HG03558 (cell line): ENCODE data around the gene RALGAPA1.
"Not testable (repeated sequence)": the region's sequence is repeated elsewhere in the genome, so short reads cannot be mapped to it uniquely, and the experiment has no call there.

Experiments
- ATAC-seq: cut with Tn5 transposase; IDR thresholded peaks from one replicate; pipeline ENCODE4 v1.9.1; 2021; ENCODE audit warnings: moderate number of reproducible peaks; ENCODE audit not compliant: unreplicated experiment; ENCODE audit errors: extremely low read depth

The RALGAPA1 gene

DNA sequence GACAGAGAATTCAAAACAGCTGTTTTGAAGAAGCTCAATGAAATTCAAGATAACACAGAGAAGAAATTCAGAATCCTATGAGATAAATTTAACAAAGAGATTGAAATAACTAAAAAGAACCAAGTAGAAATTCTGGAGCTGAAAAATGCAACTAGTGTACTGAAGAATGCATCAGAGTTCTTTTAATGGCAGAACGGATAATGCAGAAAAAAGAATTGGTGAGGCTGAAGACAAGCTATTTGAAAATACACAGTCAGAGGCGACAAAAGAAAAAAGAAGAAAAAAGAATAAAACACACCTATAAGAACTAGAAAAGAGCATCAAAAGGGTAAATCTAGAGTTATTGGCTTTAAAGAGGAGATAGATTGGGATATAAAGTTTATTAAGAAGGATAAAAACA, 171.8 kb downstream of the RALGAPA1 start:
- ATAC-seq = no peak

DNA sequence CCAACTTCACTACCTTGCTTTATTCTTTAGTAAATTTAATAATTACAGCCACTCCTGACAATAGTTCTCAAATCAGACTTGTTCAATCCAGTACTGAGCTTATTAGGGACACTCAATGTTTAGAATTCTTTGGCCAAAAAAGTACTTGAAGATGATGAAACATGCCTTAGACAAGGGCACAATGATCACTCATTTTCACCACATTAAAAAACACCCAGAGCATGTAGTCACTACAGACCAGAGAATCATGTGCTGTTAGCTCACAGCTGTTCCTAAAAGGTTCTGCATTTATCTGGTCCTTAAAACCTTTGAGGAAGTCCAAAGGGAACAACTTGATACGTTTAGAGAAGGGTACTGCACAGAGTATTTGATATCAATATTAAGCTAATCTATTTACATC, 176.4 kb downstream of the RALGAPA1 start:
- no peak for ATAC-seq

DNA sequence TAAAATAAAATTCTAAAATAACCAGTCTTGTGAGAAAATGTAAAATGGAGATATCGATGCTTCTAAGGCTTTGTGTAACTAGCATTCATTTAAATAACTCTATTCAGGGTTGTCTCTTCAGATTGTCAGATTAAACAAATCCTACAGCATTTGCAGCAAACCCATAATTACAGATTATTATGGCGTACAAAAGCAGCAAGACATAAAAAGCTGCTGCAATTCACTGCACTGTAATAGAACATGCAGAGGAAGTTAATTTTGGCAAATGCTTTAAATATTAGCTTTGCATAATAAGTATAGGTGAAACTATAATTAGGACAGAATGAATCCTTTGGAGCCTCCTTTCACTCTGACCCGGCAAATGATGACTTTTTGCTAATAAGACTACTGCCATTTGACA, 176.8 kb downstream of the RALGAPA1 start:
- ATAC-seq = no peak

DNA sequence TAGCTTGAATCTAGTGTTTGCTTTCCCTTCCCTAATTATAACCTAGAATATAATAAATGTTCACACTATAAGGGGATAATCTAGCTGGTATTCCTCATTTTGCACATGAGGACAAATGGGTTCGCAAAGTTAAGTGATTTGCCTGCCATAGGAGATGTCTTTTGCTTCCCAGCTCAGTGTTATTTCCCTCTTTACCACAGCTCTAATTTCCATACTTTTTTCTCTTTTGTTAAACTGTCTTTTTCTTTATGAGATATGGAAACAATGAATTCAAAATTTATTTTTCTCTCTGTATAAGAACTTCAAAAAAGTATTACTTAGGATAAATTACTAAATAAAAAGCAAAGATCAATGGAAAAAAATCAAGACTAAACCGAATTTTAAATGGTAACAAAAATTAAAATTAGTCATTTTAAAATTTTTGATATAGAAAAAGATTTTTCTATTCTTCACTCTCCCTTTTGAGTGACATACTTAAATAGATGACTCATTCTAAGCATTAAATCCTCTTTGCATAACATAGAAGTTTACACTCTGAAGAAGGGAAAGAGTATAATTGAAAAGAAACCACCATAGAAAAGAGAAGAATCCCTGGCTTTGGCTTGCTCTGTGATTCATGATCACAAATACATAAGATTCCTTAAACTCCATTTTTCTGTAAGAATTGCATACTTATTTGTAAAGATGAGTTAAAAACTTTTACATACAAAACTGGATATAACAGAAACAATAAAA, 177.9 kb downstream of the RALGAPA1 start:
- ATAC-seq = no peak

DNA sequence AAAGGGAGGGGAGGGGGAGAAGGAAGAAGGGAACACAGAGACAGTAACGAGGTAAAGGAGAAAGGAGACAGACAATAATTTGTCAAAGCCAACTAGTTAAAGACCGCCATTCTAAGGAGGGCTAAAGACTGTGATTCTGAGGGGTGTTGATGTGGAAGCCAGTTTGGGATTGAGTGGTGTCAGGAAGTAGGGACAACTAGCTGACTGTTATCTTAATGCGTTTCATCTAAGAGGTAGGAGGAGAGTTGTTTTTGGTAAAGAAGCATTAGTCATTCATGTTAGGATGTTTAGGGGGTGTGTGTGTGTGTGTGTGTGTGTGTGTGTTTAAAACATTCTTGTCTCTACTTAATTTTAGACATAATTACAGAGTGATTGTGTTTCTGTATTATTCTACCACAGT, 180.1 kb downstream of the RALGAPA1 start:
- no peak for ATAC-seq

DNA sequence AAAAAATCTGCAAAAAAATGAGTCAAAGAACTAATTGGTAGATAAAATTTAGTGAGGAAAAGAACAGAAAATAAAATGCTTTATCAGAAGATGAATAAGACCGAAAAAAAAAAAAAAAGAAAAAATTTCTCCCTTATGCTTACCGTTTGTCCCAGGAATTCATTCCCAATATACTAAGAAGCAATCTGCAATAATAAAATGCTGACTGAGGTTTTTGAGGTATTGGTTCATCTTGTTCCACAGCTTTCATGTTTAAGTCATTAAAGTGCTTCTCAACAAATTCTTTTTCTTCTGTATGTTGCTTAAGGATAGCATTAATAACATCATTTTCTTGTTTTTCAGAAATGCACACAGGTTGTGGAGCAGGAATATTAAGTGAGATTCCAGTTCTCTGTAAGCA, 182.1 kb downstream of the RALGAPA1 start:
- not testable (repeated sequence) for ATAC-seq

DNA sequence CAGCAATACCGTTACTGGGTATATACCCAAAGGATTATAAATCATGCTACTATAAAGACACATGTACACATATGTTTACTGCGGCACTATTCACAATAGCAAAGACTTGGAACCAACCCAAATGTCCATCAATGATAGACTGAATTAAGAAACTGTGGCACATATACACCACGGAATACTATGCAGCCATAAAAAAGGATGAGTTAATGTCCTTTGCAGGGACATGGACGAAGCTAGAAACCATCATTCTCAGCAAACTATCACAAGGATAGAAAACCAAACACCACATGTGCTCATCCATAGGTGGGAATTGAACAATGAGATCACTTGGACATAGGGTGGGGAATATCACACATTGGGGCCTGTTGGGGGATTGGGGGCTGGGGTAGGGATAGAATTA, 187.1 kb downstream of the RALGAPA1 start:
- not testable (repeated sequence) for ATAC-seq

DNA sequence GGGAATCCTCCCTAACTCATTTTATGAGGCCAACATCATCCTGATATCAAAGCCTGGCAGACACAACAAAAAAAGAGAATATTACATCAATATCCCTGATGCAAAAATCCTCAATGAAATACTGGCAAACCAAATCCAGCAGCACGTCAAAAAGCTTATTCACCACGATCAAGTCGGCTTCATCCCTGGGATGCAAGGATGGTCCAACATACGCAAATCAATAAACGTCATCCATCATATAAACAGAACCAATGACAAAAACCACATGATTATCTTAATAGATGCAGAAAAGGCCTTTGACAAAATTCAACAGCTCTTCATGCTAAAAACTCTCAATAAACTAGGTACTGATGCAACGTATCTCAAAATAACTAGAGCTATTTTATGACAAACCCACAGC, 189.1 kb downstream of the RALGAPA1 start:
- ATAC-seq = not testable (repeated sequence)

DNA sequence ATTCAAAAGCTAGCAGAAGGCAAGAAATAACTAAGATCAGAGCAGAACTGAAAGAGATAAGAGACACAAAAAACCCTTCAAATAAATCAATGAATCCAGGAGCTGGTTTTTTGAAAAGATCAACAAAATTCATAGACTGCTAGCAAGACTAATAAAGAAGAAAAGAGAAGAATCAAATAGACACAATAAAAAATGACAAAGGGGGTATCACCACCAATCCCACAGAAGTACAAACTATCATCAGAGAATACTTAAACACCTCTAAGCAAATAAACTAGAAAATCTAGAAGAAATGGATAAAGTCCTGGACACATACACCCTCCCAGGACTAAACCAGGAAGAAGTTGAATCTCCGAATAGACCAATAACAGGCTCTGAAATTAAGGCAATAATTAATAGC, 189.6 kb downstream of the RALGAPA1 start:
- not testable (repeated sequence) for ATAC-seq

DNA sequence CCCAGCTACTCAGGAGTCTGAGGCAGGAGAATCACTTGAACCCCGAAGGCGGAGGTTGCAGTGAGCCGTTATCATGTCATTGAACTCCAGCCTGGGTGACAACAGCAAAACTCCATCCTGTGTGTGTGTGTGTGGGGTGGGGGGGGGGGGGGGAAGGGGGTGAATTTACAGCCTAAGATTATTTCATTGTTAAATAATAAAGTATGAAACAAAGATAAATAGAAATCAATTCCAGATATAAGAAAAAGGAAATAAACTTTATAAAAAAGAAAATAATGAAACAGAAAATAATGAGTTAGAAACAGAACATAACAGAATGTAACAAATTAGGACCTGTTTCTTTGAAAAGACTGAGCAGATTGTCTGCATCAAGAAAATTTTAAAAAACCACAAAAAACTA, 191.6 kb downstream of the RALGAPA1 start:
- ATAC-seq = no peak

DNA sequence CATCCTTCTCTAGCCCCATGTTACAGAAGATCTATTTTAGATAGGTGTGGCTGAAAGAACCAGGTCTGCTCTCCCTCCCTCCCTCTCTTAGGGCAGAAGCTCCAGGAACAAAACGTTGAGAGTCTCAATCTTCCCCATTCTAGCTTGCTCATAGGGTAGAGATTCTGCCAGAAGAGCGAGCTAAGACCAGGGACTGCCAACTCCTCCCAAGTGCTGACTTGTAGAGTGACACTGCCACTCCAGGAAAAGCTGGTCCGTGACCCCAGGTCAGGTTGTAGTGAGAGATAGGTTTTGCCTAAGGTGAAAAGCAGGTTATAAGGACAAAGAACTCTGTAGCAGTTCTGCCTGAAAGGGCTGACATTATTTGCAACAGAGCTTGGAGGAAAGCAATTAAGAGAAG, 201.7 kb downstream of the RALGAPA1 start:
- no peak for ATAC-seq

DNA sequence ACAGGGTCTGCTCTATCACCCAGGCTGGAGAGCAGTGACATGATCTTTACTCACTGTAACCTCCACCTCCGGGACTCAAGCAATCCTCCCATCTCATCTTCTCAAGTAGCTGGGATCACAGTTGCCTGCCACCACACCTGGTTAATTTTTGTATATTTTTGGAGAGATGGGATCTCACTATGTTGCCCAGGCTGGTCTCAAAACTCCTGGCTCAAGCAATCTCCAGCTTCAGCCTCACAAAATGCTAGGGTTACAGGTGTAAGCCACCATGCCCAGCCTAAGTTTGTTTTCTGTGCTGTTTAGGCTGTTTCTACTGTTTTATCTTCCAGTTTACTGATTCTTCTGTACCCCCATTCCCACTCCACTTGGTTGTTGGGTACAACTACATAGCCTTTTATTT, 208.8 kb downstream of the RALGAPA1 start:
- no peak for ATAC-seq

DNA sequence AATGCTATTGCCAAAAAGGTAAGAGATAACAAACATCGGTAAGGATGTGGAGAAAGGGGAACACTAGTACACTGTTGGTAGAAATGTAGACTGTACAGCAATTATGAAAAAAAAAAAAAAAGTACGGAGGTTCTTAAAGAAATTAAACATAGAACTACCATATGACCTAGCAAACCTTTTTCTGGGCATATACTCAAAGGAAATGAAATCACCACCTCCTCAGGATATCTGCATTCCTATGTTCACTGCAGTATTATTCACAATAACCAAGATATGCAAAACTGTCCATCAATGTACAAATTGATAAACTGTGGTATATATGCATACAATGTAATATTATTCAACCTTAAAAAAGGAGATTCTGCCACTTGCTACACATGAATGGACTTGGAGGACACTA, 214.5 kb downstream of the RALGAPA1 start:
- no peak for ATAC-seq

DNA sequence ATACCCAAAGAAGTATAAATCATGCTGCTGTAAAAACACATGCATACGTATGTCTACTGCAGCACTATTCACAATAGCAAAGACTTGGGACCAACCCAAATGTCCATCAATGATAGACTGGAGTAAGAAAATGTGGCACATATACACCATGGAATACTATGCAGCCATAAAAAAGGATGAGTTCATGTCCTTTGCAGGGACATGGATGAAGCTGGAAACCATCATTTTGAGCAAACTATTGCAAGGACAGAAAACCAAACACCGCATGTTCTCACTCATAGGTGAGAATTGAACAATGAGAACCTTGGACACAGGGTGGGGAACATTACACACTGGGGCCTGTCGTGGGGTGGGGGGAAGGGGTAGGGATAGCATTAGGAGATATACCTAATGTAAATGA, 221.7 kb downstream of the RALGAPA1 start:
- not testable (repeated sequence) for ATAC-seq

DNA sequence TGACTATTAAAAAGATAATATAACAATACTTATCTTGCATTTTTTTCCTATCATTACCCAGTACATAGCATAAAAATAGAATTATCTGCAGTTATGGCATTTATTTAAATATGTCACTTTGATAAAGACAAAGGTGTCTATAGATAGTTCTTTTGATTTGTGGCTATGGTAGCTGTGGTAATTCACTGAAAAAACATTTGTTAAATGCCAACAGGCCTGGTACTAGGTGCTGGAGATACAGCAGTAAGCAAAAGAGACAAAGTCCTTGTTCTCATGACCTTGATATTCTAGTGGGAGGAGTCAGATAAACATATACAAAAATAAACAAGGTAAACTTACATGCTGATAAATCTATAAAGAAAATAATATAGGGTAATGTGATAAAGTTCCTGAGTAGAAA, 230.5 kb downstream of the RALGAPA1 start:
- no peak for ATAC-seq

DNA sequence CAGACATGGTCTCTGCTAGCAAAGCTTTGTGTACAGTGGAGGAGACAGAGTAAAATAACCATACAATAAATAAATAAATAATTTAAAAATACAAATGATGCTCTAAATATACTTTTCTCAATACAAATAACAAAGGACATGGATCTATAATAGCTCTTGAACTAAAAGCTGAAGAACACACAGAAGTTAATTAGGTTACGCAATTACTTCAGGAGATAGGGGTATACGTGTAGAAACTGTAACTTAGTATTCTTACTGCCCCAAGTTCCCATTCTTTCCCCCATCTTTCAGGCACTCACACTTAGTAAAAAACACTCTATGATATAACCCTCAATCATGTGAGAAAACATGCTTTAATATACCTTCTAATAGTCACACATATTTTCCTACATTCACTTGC, 231.0 kb downstream of the RALGAPA1 start:
- no peak for ATAC-seq

DNA sequence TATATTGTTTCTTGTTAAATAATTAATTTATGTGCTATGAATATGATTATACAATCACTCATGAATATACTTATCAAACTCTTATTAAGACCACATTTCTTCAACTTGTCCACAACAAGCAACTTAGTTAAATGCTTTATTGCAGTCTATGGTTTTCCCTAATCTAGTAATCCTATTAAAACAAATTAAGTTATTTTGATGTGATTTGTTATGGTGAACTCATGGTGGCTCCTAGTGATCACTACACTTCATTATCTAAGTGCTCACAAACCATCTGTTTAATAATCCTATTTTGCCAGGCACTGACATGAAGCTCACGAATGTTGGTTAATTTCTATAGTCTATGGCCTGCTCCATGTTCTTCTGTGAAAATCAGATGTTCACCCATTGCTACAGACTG, 232.2 kb downstream of the RALGAPA1 start:
- ATAC-seq = no peak

DNA sequence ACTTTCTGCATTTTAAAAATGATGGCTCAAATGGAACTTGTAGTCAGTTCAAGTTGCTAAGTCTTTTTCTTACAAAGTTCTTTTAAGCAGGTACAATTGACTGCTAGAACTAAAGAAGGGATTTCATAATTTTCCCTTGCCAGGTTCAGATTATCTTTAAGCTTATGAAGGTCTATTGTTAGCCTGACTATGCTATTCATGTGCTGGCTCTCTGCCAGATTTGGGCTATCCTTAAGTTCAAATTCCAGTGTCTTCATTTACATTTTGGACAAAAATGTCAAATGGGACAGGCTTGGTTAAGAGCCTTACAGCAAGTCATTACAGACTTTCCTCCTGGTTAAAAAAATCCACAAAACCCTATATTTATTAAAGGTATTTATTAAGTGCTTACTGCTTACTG, 232.8 kb downstream of the RALGAPA1 start:
- no peak for ATAC-seq

DNA sequence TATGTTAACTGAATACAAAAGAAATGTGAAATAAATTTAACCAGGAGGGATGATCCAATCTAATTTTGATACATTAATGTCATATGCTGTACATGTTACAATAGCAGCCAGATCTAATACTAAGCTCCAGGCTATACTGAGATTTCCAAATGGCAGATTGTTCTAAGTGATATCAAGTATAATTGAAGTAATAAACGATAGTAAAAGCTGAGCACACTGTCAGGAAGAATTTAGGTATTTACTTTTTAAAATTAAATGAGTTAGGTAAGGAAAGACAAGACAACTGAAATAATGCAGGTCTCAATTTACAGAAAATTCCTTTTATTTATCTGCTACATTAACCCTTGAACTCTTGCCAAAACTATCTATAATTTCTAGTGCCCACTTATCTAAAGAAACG, 235.2 kb downstream of the RALGAPA1 start:
- no peak for ATAC-seq

DNA sequence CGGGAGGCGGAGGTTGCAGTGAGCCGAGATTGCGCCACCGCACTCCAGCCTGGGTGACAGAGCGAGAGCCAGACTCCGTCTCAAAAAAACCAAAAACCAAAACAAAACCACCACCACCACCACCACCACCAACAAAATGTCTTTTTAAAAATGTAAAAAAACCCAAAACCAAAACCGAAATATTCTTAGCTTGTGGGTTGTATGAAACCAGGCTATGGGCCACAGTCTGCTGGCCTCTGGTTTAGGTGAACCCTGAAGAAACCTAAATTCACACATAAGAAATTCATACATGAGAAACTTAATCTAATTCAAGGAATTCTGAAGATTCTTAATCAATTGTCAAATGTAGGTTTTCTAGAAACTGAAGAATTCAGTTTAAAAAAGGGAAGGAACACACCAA, 237.5 kb downstream of the RALGAPA1 start:
- no peak for ATAC-seq

DNA sequence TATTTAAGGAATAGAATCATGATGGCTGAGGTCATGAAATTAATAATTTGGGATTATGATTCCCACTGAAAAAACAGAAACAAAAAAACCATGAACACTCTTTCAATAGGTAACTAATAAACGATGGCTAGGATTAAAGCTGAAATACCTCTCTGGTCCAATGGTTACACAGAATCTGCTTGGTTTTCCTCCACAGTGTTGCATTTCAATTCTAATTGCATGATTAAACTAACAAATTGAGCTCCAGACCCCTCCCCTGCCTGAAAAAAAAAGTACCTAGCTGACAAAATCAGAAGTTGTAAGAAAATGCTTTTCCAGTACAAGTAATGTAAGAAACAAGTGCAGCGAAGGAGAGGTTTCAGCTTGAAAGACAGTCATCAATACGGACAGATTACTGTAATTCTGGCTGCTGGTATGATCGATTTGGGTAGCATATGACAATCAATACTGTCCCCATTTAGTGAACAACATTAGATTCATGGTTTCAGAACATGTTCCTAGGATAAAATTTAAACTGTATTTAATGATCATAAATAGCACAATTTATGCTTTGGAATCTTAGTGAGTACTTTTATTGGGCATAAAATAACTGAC, 243.1 kb downstream of the RALGAPA1 start:
- no peak for ATAC-seq

DNA sequence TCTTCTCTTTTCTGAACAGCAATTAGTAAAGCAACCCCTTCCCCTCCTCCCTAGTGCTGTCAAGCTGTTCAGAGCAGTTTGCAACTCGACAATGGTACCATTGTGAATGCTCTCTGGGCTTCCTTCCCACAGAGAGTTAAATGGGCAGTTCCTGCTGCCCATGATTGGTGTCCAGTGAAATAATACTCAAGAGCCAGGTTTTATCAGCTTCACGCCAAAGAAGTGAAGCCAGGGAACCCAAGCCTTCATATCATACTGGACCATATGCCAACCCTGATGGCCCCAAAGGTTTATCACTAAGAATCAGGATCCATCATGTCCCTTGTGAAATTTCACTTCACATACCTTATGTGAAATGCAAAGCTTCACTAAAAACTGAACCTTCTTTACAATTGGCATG, 250.4 kb downstream of the RALGAPA1 start:
- ATAC-seq = no peak
